Measurements from ENCODE around the gene TCF3.

GRCh38 chr19:1627194-1627593 lies 25.2 kb downstream of the TCF3 start:
- TF ChIP-seq CTCF (IDR thresholded peaks at IDR 0.05) (no peak), POLR2A (IDR thresholded peaks at IDR 0.05) (no peak)
